Uterus (tissue), 4 donors: ENCODE data around the gene CDKAL1. TPM values are rescaled to one million over a fixed set of nuclear protein-coding genes. Genes with fewer than 3 reads are reported as not detected.
"Not testable (repeated sequence)": the region's sequence is repeated elsewhere in the genome, so short reads cannot be mapped to it uniquely, and the experiment has no call there.

ENCODE experiments used
- DNase-seq, 2 donors: peaks; one replicate each; pipeline ENCODE4 v3.0.0-alpha.2; 2019 to 2020
- H3K27ac ChIP-seq, 2 donors: fragments of 200-600 bp; sonication (generic); 1 replicate in 1 of 2; 2 replicates in 1 of 2; pipeline ENCODE4 v1.5.1; 2016 to 2018
- H3K27me3 ChIP-seq, 2 donors: fragments of 200-600 bp; sonication (generic); one replicate each; pipeline ENCODE4 v1.5.1; 2018 to 2019; ENCODE audit warnings: control low read depth in 1 of 2
- H3K36me3 ChIP-seq, 2 donors: fragments of 200-600 bp; sonication (generic); one replicate each; pipeline ENCODE4 v1.5.1; 2019; ENCODE audit warnings: control low read depth in 1 of 2
- H3K4me1 ChIP-seq, 2 donors: fragments of 200-600 bp; sonication (generic); one replicate each; pipeline ENCODE4 v1.5.1; 2018 to 2019; ENCODE audit warnings: control low read depth in 1 of 2
- H3K4me3 ChIP-seq, 2 donors: fragments of 200-600 bp; sonication (generic); 1 replicate in 1 of 2; 2 replicates in 1 of 2; pipeline ENCODE4 v1.5.1; 2018 to 2019; ENCODE audit warnings: mild to moderate bottlenecking in 1 of 2
- H3K9me3 ChIP-seq, 2 donors: fragments of 200-600 bp; sonication (generic); one replicate each; pipeline ENCODE4 v1.5.1; 2019; ENCODE audit warnings: control low read depth in 1 of 2
- CTCF ChIP-seq, 4 experiments: fragments of 200-600 bp in 2 of 4; fragments of 450-650 bp in 2 of 4; sonication (generic) in 2 of 4; IDR thresholded peaks; one replicate each; pipeline ENCODE4 v1.5.1; 2016 to 2019; ENCODE audit warnings: antibody characterized with exemption in 4 of 4, mild to moderate bottlenecking in 2 of 4, moderate library complexity in 1 of 4
- POLR2A ChIP-seq, 2 donors: fragments of 450-650 bp; IDR thresholded peaks; one replicate each; pipeline ENCODE4 v1.6.1; 2016; ENCODE audit warnings: antibody characterized with exemption in 2 of 2, mild to moderate bottlenecking in 1 of 2, moderate library complexity in 1 of 2
- intact Hi-C: fragments of 100-400 bp; cut with DNase I; formaldehyde crosslinking; loops from one replicate; pipeline ENCODE4 v1.15.1; 2023; ENCODE audit warnings: low total_unique reads
- total RNA-seq, 4 donors: library from RNA; depleted of rRNA in 3 of 4; stranded (reverse); fragments of >200 nt in 3 of 4; gene quantifications; one replicate each; pipeline versions ENCODE4 v1.1.0 to v1.2.4, GENCODE V29; 2014 to 2023
- donor health status: DM: yes; HTN: yes; CAD: no.

CDKAL1 gene
- total RNA-seq, 4 donors from 2014 or later, result 5.0 to 51.7 (median 18.9) TPM

GRCh38 chr6:20817806-20818320, 283.6 kb downstream of the CDKAL1 start:
- TF ChIP-seq CTCF (IDR thresholded peaks at IDR 0.05) (no peak), POLR2A (IDR thresholded peaks at IDR 0.05) (no peak)
- H3K27me3 ChIP-seq, result no peaks in the 10 kb centered on the region
- intact Hi-C loops, result no loop called here
- H3K4me3 ChIP-seq, result no peak overlapping the region
- H3K4me1 ChIP-seq, result no peaks in the 10 kb centered on the region
- no peak for DNase-seq
- H3K27ac ChIP-seq, result no peak overlapping the region
- H3K36me3 ChIP-seq, result no peaks in the 10 kb centered on the region
- peaks cover 0 to 8% of the 10 kb centered on the region in 2 donors for H3K9me3 ChIP-seq

GRCh38 chr6:20819774-20820400, 285.6 kb downstream of the CDKAL1 start:
- no peaks in the 10 kb centered on the region for H3K4me1 ChIP-seq
- H3K36me3 ChIP-seq, result no peaks in the 10 kb centered on the region
- no peak for TF ChIP-seq POLR2A (IDR thresholded peaks at IDR 0.05)
- no peak for TF ChIP-seq CTCF (IDR thresholded peaks at IDR 0.05)
- H3K27ac ChIP-seq, result no peak overlapping the region
- H3K27me3 ChIP-seq, result no peaks in the 10 kb centered on the region
- H3K9me3 ChIP-seq, result no peaks in the 10 kb centered on the region
- DNase-seq, result no peak
- intact Hi-C loops, result no loop called here
- no peak overlapping the region for H3K4me3 ChIP-seq

GRCh38 chr6:20826378-20826777, 292.1 kb downstream of the CDKAL1 start:
- H3K4me1 ChIP-seq, result peaks cover 0 to 4% of the 10 kb centered on the region in 2 donors
- intact Hi-C loops, result no loop called here
- no peaks in the 10 kb centered on the region for H3K27me3 ChIP-seq
- no peak for TF ChIP-seq CTCF (IDR thresholded peaks at IDR 0.05)
- no peak for TF ChIP-seq POLR2A (IDR thresholded peaks at IDR 0.05)
- no peak for DNase-seq
- no peaks in the 10 kb centered on the region for H3K36me3 ChIP-seq
- H3K9me3 ChIP-seq, result no peaks in the 10 kb centered on the region
- peak overlapping the region in 1 of 2 donors; percentile 23 for H3K27ac ChIP-seq
- no peak overlapping the region for H3K4me3 ChIP-seq

- H3K4me3 ChIP-seq, result no peak overlapping the region
- DNase-seq, result no peak
- H3K9me3 ChIP-seq, result no peaks in the 10 kb centered on the region
- H3K36me3 ChIP-seq, result no peaks in the 10 kb centered on the region
- no peak for TF ChIP-seq CTCF (IDR thresholded peaks at IDR 0.05)
- TF ChIP-seq POLR2A (IDR thresholded peaks at IDR 0.05), result no peak
- H3K27ac ChIP-seq, result peak overlapping the region; percentile 45 to 49
- intact Hi-C loops, result no loop called here
- H3K4me1 ChIP-seq, result peaks cover 0 to 4% of the 10 kb centered on the region in 2 donors
- H3K27me3 ChIP-seq, result no peaks in the 10 kb centered on the region
Observed at GRCh38 chr6:20827798-20828197, 293.5 kb downstream of the CDKAL1 start.

- no peak for TF ChIP-seq POLR2A (IDR thresholded peaks at IDR 0.05)
- no peak for TF ChIP-seq CTCF (IDR thresholded peaks at IDR 0.05)
- no peak overlapping the region for H3K27ac ChIP-seq
- H3K27me3 ChIP-seq, result no peaks in the 10 kb centered on the region
- DNase-seq, result no peak
- intact Hi-C loops, result no loop called here
- H3K36me3 ChIP-seq, result no peaks in the 10 kb centered on the region
- no peaks in the 10 kb centered on the region for H3K9me3 ChIP-seq
- peaks cover 0 to 4% of the 10 kb centered on the region in 2 donors for H3K4me1 ChIP-seq
- no peak overlapping the region for H3K4me3 ChIP-seq
Observed at GRCh38 chr6:20830576-20830975, 296.3 kb downstream of the CDKAL1 start.

GRCh38 chr6:20831251-20831650, 297.0 kb downstream of the CDKAL1 start:
- H3K36me3 ChIP-seq, H3K9me3 ChIP-seq, DNase-seq, intact Hi-C loops, H3K4me1 ChIP-seq, H3K27me3 ChIP-seq, H3K4me3 ChIP-seq, H3K27ac ChIP-seq: not testable (repeated sequence)
